Vagina (tissue), 2 donors: ENCODE measurements around the gene CCR7. TPM values are rescaled to one million over a fixed set of nuclear protein-coding genes. Genes with fewer than 3 reads are reported as not detected.

Experiments
- DNase-seq, 2 donors: peaks; one replicate each; pipeline ENCODE4 v3.0.0-alpha.2; 2017; ENCODE audit errors: extremely low spot score in 2 of 2
- H3K27ac ChIP-seq: fragments of 200-600 bp; sonication (generic); one replicate; pipeline ENCODE4 v1.5.1; 2019
- H3K27me3 ChIP-seq: fragments of 200-600 bp; sonication (generic); one replicate; pipeline ENCODE4 v1.5.1; 2019
- H3K36me3 ChIP-seq, 2 donors: fragments of 200-600 bp; sonication (generic); one replicate each; pipeline ENCODE4 v1.5.1; 2017 to 2019
- H3K4me1 ChIP-seq: fragments of 200-600 bp; sonication (generic); one replicate; pipeline ENCODE4 v1.5.1; 2019
- H3K4me3 ChIP-seq, 2 donors: fragments of 200-600 bp; sonication (generic); 1 replicate in 1 of 2; 2 replicates in 1 of 2; pipeline ENCODE4 v1.5.1; 2016 to 2019
- H3K9me3 ChIP-seq: fragments of 200-600 bp; sonication (generic); one replicate; pipeline ENCODE4 v1.5.1; 2019
- CTCF ChIP-seq, 3 experiments: fragments of 450-650 bp in 2 of 3; fragments of 200-600 bp in 1 of 3; sonication (generic) in 1 of 3; IDR thresholded peaks; one replicate each; pipeline ENCODE4 v1.5.1; 2017 to 2019; ENCODE audit warnings: antibody characterized with exemption in 3 of 3, mild to moderate bottlenecking in 2 of 3, moderate library complexity in 2 of 3
- POLR2A ChIP-seq, 2 donors: fragments of 450-650 bp; IDR thresholded peaks; one replicate each; pipeline ENCODE4 v1.6.1; 2017; ENCODE audit warnings: antibody characterized with exemption in 2 of 2, mild to moderate bottlenecking in 2 of 2, moderate library complexity in 2 of 2
- POLR2AphosphoS5 ChIP-seq, 2 donors: sonication (generic); formaldehyde crosslinking; IDR thresholded peaks; one replicate each; pipeline ENCODE4 v1.9.0; 2017; ENCODE audit warnings: antibody characterized with exemption in 2 of 2, mild to moderate bottlenecking in 2 of 2, low read depth in 1 of 2; ENCODE audit not compliant: insufficient read depth in 1 of 2
- intact Hi-C: fragments of 100-400 bp; cut with DNase I; formaldehyde crosslinking; loops from one replicate; pipeline ENCODE4 v1.15.1; 2023
- total RNA-seq: library from RNA; depleted of rRNA; stranded (reverse); fragments of >200 nt; gene quantifications from one replicate; pipeline ENCODE4 v1.2.3, GENCODE V29; 2016

The CCR7 gene
- total RNA-seq, 1 donor from 2014 or later, result not detected

GRCh38 chr17:40611840-40612474, 46.7 kb upstream of the CCR7 start:
- peaks cover 3% of the 10 kb centered on the region for H3K4me1 ChIP-seq
- intact Hi-C loops, result loop anchor here (10.0 kb wide), 1 partner anchor 183 kb away; the partner anchor contains the start of gene KRT28
- no peaks in the 10 kb centered on the region for H3K27me3 ChIP-seq
- no peaks in the 10 kb centered on the region for H3K9me3 ChIP-seq
- H3K36me3 ChIP-seq, result no peaks in the 10 kb centered on the region
- no peak for DNase-seq
- no peak overlapping the region for H3K4me3 ChIP-seq
- H3K27ac ChIP-seq, result no peak overlapping the region
- TF ChIP-seq POLR2AphosphoS5 (IDR thresholded peaks at IDR 0.05; ENCODE audit: insufficient read depth in 1 of 2, low read depth in 1 of 2), result no peak
- no peak for TF ChIP-seq POLR2A (IDR thresholded peaks at IDR 0.05)
- no peak for TF ChIP-seq CTCF (IDR thresholded peaks at IDR 0.05)

GRCh38 chr17:40610359-40610758, 45.1 kb upstream of the CCR7 start:
- Histone ChIP-seq H3K9me3 (no peaks in the 10 kb centered on the region), H3K36me3 (no peaks in the 10 kb centered on the region), H3K4me3 (no peak overlapping the region), H3K27me3 (no peaks in the 10 kb centered on the region), H3K4me1 (peaks cover 5% of the 10 kb centered on the region), H3K27ac (no peak overlapping the region)
- no peak for DNase-seq
- intact Hi-C loops, result loop anchor here (10.0 kb wide), 1 partner anchor 184 kb away; the partner anchor contains the start of gene KRT28
- no peak for TF ChIP-seq POLR2AphosphoS5 (IDR thresholded peaks at IDR 0.05; ENCODE audit: insufficient read depth in 1 of 2, low read depth in 1 of 2)
- no peak for TF ChIP-seq CTCF (IDR thresholded peaks at IDR 0.05)
- TF ChIP-seq POLR2A (IDR thresholded peaks at IDR 0.05), result no peak

GRCh38 chr17:40608061-40608581, 42.8 kb upstream of the CCR7 start:
- intact Hi-C loops, result no loop called here
- Histone ChIP-seq H3K27me3 (no peaks in the 10 kb centered on the region), H3K4me3 (no peak overlapping the region), H3K9me3 (no peaks in the 10 kb centered on the region), H3K27ac (no peak overlapping the region), H3K36me3 (no peaks in the 10 kb centered on the region), H3K4me1 (peaks cover 5% of the 10 kb centered on the region)
- no peak for TF ChIP-seq CTCF (IDR thresholded peaks at IDR 0.05)
- TF ChIP-seq POLR2A (IDR thresholded peaks at IDR 0.05), result no peak
- no peak for TF ChIP-seq POLR2AphosphoS5 (IDR thresholded peaks at IDR 0.05; ENCODE audit: insufficient read depth in 1 of 2, low read depth in 1 of 2)
- no peak for DNase-seq

- Histone ChIP-seq H3K4me1 (peaks cover 5% of the 10 kb centered on the region), H3K36me3 (no peaks in the 10 kb centered on the region), H3K9me3 (no peaks in the 10 kb centered on the region), H3K4me3 (no peak overlapping the region), H3K27ac (no peak overlapping the region), H3K27me3 (no peaks in the 10 kb centered on the region)
- TF ChIP-seq POLR2A (IDR thresholded peaks at IDR 0.05) (no peak), CTCF (IDR thresholded peaks at IDR 0.05) (no peak), POLR2AphosphoS5 (IDR thresholded peaks at IDR 0.05; ENCODE audit: insufficient read depth in 1 of 2, low read depth in 1 of 2) (no peak)
- no peak for DNase-seq
- intact Hi-C loops, result no loop called here
These were observed 42.4 kb upstream of the CCR7 start for GRCh38 chr17:40607641-40608040.
